ENCODE data around the gene CAPNS2.
"Not testable (repeated sequence)": the region's sequence is repeated elsewhere in the genome, so short reads cannot be mapped to it uniquely, and the experiment has no call there.

CAPNS2 gene

DNA sequence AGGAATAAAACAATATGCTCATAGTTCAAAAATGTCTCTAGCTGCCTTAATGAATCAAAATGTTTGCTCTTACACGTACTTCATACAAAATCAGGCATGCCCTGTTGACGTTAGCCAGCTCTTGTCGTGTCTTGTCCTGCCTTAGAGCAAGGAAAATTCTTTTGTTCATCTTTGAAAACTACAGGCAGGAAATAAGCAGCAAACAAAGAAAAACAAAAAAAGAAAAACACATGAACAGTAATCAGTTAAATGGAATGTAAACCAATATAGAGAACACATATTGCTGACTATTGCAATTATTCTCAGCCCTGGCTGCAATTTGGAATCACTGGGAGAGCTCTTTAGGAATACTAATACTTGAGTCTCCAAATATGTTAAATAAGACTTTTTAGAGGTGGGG, 1.7 kb downstream of the CAPNS2 start:
- DNase-seq (ENCODE audit: low read depth in 2 of 2): no peak

DNA sequence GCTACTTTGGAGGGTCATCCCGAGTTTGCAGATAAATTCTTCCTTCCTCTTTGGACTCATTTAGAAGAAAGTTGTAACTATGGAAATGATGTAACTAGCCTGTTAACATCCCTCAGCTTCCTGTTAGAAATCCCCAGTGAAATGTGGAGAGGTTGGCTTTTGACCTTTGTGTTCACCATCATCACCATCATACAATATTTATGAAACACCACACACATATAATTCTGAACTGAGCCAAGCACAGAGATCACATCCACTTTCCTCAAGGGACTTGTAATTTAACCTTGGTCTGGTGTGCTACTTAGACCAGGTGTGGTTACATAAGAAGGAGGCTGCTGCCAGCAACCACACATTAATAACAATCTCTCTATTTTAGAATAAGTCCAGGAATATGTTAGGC, 2.5 kb downstream of the CAPNS2 start:
- no peak for DNase-seq (ENCODE audit: low read depth in 2 of 2)

DNA sequence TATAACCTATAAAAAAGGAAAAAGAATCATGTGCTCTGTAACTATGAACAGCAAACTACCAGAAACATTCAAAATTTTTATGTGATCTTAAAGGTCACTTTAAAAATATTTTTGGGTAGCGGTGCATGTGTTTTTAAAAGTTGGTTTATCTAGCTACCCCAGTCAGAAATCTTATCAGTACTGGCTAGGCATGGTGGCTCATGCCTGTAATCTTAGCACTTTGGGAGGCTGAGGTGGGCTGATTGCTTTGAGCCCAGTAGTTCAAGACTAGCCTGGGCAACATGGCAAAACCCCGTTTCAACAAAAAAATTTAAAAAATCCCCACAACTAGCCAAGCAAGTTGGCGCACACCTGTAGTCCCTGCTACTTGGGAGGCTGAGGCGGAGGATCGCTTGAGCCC, 3.7 kb downstream of the CAPNS2 start:
- DNase-seq (ENCODE audit: low read depth in 2 of 2): no peak

DNA sequence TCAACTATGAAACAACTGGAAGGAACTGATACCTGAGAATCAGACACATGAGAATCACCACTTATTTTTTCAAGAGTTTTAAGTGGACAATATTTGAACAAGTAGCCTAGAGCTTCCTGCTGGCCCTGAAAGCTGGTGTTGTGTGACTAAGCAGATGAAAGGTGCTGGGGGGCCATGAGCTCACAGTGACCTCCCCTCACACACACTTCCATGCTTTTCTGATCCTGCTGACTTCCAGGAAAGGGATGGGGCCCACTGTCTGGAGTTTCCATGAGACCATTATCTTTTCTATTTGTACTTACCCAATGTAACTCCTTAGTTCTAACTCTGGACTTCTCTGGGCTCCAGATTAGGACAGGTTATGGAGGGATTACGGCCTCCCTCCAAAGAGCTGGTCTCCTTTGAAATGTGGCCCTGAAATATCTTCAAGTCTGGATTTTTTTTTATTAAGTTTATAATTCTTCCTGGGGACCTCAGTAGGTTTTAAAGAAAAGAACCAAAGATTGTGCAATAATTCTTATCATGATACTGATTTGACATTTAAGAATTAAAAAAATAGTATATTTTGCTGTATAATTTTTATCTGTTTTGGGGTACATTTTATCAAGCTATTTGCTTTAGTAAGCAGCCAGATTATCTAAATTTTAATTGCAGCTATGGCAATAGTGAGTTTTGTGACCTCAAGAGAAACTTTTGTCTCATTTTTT, 4.9 kb downstream of the CAPNS2 start:
- no peak for DNase-seq (ENCODE audit: low read depth in 2 of 2)

DNA sequence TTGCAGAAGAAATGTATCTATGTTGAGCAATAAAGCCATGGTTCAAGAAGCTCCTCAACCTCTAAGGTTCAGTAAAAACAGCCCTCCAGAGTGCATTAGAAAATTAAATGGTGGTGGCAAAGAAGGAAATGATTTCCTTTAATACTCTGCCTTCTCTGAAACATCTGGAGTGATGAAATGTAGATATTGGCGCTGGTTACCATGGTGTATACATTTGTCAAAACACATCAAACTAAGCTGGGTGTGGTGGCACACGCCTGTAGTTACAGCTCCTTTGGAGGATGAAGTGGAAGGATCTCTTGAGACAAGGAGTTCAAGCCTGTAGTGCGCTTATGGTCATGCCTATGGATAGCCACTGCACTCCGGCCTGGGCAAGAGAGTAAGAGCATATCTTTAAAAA, 6.0 kb downstream of the CAPNS2 start:
- DNase-seq (ENCODE audit: low read depth in 2 of 2): no peak

DNA sequence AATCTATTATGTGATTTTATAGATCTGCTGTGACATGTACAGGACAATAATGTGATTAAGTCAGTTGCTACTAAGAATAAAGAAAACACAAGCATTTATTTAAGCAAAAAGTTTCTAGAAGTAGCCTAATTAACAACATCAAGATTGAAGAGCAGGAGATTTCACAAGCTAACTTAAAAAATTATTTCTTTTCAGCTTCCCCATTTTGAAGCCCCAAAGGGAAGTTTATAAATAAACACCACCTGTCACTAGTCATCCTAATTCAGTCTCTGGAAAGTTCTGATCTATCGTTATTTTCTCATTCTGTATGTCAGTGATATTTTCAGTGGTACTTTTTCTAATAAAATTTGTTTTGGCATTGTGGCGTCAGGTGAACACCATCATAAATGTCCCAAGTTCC, 8.3 kb downstream of the CAPNS2 start:
- DNase-seq (ENCODE audit: low read depth in 2 of 2): no peak

DNA sequence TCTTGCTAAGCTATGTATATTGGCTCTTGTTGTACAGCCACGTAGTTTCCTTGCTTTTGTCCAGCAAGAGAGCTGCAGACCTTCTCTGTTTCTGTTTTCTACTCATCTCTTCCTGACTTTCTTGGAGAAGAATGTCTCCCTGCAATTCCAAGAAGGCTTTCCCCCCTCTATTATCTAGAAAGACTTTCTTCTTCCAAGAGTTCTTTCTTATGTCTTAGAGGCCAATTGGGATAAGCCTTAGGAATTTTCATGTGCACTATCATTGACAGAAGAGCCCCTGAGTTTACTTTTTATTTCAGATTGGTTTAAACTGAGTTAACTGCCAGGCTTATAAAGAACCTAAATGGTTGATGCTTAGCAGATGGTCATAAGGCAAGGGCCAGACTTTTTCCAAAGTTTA, 9.0 kb downstream of the CAPNS2 start:
- DNase-seq (ENCODE audit: low read depth in 2 of 2): no peak

DNA sequence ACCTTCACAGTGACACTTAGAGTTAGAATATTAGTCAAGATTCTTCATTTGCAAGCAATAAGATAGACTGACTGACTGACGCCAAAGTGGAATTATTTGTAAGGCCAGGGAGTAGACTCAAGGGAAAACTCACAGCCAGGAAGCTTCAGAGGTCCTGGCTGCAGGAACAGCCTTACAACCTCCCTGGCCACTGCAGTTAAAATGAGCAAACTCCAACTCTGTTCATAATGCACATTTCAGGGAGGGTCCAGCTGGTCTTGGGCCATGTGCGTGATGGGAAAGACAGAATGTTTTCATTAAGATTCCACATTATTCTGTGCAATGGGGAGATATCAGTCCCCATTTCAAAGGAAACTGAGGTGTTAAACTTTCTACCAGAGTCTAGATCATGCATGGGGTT, 9.9 kb downstream of the CAPNS2 start:
- no peak for DNase-seq (ENCODE audit: low read depth in 2 of 2)

DNA sequence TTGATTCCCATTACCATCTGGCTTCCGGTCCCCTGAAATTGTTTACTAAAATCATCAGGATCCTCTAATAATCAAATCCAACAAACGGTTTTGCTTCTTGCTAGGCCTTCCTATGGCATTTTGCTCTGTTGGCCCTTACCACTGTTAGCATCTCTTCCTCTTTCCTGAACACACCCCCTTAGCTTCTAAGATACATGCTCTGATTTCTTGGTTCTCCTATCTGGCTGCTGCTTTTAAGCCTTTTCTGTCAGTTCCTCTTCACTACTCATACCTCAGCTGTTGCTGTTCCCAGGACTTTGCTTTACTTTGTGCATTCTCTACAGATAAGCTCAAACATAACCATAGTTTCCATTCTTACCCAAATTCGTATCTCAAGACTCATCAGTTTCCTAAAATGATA, 11.4 kb downstream of the CAPNS2 start:
- DNase-seq (ENCODE audit: low read depth in 2 of 2): no peak

DNA sequence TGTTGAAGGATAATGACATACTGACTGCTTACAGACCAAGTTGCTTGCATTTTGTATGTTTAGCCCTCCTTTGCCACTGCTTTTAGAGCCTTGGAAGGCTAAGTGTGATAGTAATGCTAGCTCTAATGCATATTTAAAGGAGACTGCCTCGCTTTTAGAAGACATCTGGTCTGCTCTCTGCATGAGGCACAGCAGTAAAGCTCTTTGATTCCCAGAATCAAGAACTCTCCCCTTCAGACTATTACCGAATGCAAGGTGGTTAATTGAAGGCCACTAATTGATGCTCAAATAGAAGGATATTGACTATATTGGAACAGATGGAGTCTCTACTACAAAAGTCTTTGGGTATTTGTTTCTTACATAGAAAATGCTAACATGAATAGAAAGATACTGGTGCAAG, 19.1 kb downstream of the CAPNS2 start:
- no peak for DNase-seq (ENCODE audit: low read depth in 2 of 2)

DNA sequence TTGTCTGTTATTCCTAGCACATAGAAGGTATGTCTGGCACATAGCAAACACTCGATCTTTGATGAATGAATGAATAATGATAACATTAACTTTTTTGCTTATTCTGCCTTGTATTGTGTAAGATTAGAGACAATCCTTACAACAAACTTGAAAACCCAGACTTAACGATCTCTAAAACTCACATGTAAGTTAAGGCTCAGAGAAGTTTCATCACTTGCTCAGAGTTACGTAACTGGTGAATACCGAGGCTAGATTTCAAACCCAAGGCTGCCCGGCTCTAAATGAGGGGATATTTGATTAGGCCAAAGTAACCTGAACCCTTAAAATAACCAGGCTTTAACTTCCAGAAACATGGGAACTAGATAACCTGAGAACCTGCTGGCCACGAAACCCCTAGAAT, 22.3 kb downstream of the CAPNS2 start:
- no peak for DNase-seq (ENCODE audit: low read depth in 2 of 2)

DNA sequence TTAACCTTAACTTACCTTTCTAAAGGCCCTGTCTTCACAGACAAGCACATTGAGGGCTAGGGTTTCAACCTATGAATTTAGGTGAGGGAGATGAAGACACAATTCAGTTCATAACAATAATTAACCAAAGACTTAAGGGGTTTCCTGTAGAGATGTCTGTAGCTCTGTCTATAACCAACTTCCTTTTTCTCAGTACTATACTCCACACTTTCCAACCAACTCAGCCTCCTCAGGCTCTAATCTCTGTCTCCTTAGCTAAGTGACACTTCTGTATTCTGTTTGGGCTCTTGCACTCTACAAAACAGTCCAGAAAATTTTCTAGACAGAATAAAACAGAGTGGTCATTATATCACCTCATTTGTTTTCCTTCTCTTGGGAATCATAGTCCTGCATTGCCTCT, 25.8 kb downstream of the CAPNS2 start:
- DNase-seq (ENCODE audit: low read depth in 2 of 2): no peak

DNA sequence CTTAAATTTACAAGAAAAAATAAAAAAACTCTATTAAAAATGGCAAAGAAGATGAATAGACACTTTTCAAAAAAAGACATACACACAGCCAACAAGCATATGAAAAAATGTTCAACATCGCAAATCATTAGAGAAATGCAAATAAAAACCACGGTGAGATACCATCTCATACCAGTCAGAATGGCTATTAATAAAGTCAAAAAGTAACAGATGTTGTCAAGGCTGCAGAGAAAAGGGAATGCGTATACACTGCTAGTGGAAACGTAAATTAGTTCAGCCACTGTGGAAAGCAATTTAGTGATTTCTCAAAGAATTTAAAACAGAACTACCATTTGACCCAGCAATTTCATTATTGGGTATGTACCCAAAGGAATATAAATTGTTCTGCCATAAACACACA, 31.4 kb downstream of the CAPNS2 start:
- DNase-seq (ENCODE audit: low read depth in 2 of 2): no peak

DNA sequence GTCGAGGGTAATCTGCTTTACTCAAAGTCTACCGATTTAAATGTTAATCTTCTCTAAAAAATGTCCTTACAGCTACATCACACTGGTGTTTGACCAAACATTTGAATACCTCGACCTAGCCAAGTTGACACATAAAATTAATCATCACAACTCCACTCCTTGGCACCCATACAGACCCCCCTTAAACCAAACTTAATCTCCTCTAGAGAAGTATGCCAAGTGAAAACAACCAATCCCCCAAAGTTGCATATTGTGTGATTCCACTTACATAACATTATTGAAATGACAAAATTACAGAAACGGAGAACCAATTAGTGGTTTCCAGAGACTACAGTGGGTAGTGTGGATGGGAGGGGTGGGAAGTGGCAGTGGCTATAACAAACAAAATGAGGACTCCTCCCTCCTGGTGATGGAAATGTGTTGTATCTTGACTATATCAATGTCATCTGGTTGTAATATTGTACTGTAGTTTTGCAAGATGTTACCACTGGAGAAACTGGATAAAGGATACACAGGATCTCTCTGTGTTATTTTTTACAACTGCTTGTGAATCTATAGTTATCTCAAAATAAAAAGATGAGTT, 39.4 kb downstream of the CAPNS2 start:
- no peak for DNase-seq (ENCODE audit: low read depth in 2 of 2)

DNA sequence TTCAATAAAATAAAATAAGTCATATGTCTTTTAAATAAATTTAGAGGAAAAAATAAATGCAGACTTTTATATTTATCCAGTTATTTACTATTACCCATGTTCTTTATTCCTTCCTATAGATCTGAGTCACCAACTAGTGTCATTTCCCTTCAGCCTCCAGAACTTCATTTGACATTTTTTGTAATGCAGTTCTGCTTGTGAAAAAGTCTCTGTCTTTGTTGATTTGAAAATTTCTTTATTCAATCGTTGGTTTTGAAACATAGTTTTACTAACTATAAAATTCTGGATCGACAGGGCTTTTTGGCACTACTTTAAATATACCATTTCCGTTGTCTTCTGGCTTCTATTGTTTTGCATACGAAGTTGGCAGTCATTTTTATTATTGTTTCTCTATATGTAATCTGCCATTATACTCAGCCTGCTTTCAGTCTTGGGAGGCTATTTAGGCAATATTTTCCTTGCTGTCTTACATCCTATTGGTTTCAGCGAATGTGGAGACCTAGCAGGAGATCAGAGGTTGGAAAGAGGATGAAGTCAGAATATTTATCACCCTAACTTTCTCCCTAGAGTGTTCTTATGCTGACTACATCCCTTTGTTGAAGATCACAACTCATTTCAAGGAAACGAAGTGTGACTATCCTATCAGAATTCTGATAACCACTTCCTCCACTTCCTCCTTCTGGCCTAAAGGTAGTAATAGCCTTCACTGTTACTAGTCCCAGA, 47.3 kb downstream of the CAPNS2 start:
- DNase-seq (ENCODE audit: low read depth in 2 of 2): no peak

DNA sequence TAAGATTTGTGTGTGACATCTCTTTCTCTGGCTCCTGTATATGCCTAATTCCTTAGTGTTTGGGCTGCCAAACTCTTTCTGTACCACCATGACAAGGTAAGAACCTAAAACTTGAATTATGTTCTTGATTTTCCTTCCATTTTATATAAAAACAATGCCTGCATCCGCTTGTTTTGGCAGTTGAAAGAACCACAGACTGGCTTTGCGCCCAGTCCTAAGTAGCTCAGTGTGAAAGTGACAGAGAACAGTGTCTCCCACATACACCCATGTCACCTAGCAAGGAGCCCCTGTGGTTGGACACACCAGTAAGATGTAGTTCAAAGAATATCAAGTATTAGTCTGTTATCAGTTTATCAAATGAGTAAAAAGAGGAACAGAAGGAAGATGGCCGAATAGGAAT, 48.6 kb downstream of the CAPNS2 start:
- no peak for DNase-seq (ENCODE audit: low read depth in 2 of 2)

DNA sequence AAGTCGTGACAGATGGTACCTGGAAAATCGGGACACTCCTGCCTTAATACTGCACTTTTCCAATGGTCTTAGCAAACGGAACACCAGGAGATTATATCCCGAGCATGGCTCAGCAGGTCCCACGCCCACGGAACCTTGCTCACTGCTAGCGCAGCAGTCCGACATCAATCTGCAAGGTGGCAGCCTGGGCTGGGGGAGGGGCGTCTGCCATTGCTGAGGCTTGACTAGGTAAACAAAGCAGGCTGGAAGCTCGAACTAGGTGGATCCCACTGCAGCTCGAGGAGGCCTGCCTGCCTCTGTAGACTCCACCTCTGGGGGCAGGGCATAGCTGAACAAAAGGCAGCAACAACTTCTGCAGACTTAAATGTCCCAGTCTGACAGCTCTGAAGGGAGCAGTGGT, 49.2 kb downstream of the CAPNS2 start:
- DNase-seq (ENCODE audit: low read depth in 2 of 2): not testable (repeated sequence)
